ENCODE results near the gene COA8. TPM values are rescaled to one million over a fixed set of nuclear protein-coding genes. Genes with fewer than 3 reads are reported as not detected.

Gene COA8
- total and polyA plus RNA-seq, 2 of the 8 experiments (the other 6 are each of a cell fraction or from before 2014, with no cell fraction given), result 7.1 to 35.5 TPM

GRCh38 chr14:103628221-103628683 lies 65.5 kb downstream of the COA8 start (continued):
- TF ChIP-seq E2F6 (IDR thresholded peaks at IDR 0.05) (no peak), SP1 (IDR thresholded peaks at IDR 0.05; ENCODE audit: low read depth, low read length) (no peak), TAF7 (optimal IDR thresholded peaks at IDR 0.05; ENCODE audit: borderline replicate concordance, low read depth, low read length) (no peak), YY1 (IDR thresholded peaks at IDR 0.05; ENCODE audit: low read depth, low read length) (no peak), JUND (IDR thresholded peaks at IDR 0.05; ENCODE audit: low read length) (0 out of 2 replicates have a peak, but pooled peaks have one; percentile 5), FOSL1 (IDR thresholded peaks at IDR 0.05; ENCODE audit: insufficient read depth, low read depth, low read length) (no peak), TAF1 (IDR thresholded peaks at IDR 0.05; ENCODE audit: low read depth, low read length) (peak; percentile 73), CHD2 (IDR thresholded peaks at IDR 0.05; ENCODE audit: low read length) (no peak), HDAC2 (IDR thresholded peaks at IDR 0.05; ENCODE audit: borderline replicate concordance in 1 of 2, low read depth in 2 of 2, low read length in 2 of 2) (0 out of 4 replicates have a peak, but pooled peaks of 1 of the 2 experiments have one; percentile 27), USF2 (IDR thresholded peaks at IDR 0.05; ENCODE audit: low read length) (no peak), MAX (IDR thresholded peaks at IDR 0.05) (peak; percentile 67)

All from H1 (cell line).